ENCODE measurements around the gene KLK13. TPM values are rescaled to one million over a fixed set of nuclear protein-coding genes. Genes with fewer than 3 reads are reported as not detected.

The KLK13 gene
- total RNA-seq, 1 experiment from 2014 or later, result not detected

GRCh38 chr19:51020988-51021651 is 43.8 kb downstream of the KLK13 start:
- peak; percentile 97 for DNase-seq (ENCODE audit: low spot score)

GRCh38 chr19:51019544-51019925 is 45.4 kb downstream of the KLK13 start, which contains the start of gene KLK10:
Gene KLK10 (minus strand): TSS chr19:51019709. CDS start chr19:51019130, 579 bp downstream.
- no peak for DNase-seq (ENCODE audit: low spot score)

- peak; percentile 82 for DNase-seq (ENCODE audit: low spot score)
Observed at GRCh38 chr19:51018745-51019543, 45.9 kb downstream of the KLK13 start.

DNA sequence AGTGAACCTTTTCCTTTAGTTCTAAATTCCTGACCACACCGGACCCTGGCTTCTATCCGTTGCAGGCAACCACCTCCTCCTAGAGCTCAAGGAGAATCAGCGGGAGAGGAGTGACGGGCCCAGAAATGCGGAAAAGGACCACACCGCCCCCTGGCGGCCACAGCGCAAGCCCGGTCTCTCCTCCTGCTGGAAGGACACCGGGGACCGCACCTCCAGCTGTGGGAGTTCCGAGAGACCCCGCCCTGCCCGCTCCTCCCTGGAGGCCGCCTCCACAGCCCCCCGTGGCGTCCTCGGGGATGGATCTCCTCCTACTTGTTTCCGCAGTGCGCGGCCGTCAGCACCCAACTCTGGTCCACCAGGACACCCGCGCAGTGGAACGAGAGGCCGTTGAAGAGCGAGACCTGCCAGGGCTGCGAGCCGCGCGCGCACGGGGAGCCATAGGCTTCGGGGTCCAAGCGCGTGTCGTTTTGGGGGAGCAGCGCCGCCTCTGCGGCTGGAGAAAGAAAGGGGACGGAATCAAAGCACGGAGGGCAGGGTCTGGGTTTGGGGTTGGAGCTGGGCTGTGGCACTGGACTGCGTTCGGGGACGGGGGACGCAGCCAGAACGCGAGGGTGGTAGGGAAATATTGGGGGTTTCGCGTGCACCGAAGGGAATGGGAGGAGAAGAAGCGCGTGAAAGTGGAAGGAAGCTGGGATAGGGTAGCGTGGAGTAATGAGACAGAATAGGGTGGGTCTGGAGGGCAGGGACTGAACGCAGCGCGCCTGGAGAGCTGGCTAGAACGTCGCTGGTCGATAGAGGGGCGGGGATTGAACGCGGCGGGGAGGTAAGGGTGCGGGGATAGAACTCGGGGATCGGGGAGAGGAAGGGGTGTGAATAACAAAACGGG is 47.9 kb downstream of the KLK13 start:
- DNase-seq (ENCODE audit: low spot score), result peak; percentile 88

- DNase-seq (ENCODE audit: low spot score), result no peak
Observed at GRCh38 chr19:51015691-51016267, 49.1 kb downstream of the KLK13 start.

GRCh38 chr19:51014242-51014641 is 50.6 kb downstream of the KLK13 start:
- DNase-seq (ENCODE audit: low spot score), result no peak

- no peak for DNase-seq (ENCODE audit: low spot score)
Observed at GRCh38 chr19:51012661-51013190, 52.2 kb downstream of the KLK13 start.

DNA sequence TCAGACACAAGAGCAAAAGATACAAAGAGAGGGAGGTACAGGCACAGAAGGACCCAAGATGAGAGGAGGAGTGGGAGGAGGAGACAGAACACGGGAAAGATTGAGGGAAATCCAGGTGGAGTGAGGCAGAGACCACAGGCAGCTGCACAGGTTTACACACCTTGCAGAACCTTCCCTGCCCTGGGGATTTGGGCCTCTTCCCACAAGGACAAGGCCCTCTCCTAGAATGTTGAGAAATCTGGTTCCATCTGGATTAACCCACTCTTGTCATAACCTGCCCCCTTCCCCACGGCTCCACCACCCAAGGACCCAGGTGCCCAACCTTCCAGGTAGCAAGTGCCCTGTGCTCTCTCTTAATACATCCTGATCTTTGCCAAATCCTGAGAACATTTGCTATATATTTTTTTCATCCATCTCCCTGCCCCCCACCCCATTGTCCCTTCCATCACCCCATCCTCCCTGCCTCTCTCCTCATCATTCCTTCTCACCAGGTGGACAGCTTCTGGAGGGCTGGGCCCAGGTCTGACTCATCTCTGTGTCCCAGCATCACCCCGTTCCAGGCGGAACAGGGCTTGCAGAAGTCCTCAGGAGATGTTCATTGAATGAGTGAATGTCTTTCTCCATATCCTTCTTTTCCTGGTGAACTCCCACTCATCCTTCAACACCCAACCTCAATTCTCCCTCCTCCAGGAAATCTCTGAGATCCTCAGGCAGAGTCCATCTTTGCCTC is 54.7 kb downstream of the KLK13 start:
- DNase-seq (ENCODE audit: low spot score), result peak; percentile 35

- DNase-seq (ENCODE audit: low spot score), result no peak
Observed at GRCh38 chr19:51009061-51009891, 55.6 kb downstream of the KLK13 start.

- no peak for DNase-seq (ENCODE audit: low spot score)
Observed at GRCh38 chr19:51007488-51007887, 57.4 kb downstream of the KLK13 start.

GRCh38 chr19:51006406-51006805 is 58.5 kb downstream of the KLK13 start:
- DNase-seq (ENCODE audit: low spot score), result no peak

Other genes starting within 250 kb of the KLK13 start
- gene KLK1, start 241.3 kb downstream of the KLK13 start, total RNA-seq (2014; rRNA removed; shearing (Covaris generic)), result 3.4 and 4.6 TPM in 2 replicates
- not detected in 2 replicates for gene KLK15, start 231.5 kb downstream of the KLK13 start, total RNA-seq (2014; rRNA removed; shearing (Covaris generic))
- not detected in 2 replicates for gene KLK3, start 210.2 kb downstream of the KLK13 start, total RNA-seq (2014; rRNA removed; shearing (Covaris generic))
- not detected in 2 replicates for gene KLK2, start 191.7 kb downstream of the KLK13 start, total RNA-seq (2014; rRNA removed; shearing (Covaris generic))
- gene KLK4, start 153.7 kb downstream of the KLK13 start, total RNA-seq (2014; rRNA removed; shearing (Covaris generic)), result 0.38 TPM in 1 of 2 replicates, not detected in the other
- gene KLK5, start 112.1 kb downstream of the KLK13 start, total RNA-seq (2014; rRNA removed; shearing (Covaris generic)), result 0.08 and 0.13 TPM in 2 replicates
- gene KLK6, start 95.5 kb downstream of the KLK13 start, total RNA-seq (2014; rRNA removed; shearing (Covaris generic)), result 352 and 367 TPM in 2 replicates
- gene KLK7, start 81.2 kb downstream of the KLK13 start, total RNA-seq (2014; rRNA removed; shearing (Covaris generic)), result 0.13 and 0.31 TPM in 2 replicates
- gene KLK8, start 63.5 kb downstream of the KLK13 start, total RNA-seq (2014; rRNA removed; shearing (Covaris generic)), result 4.2 and 8.7 TPM in 2 replicates
- gene KLK10, start 45.4 kb downstream of the KLK13 start, total RNA-seq (2014; rRNA removed; shearing (Covaris generic)), result 154 and 171 TPM in 2 replicates
- 128 and 138 TPM in 2 replicates for gene KLK11, start 38.5 kb downstream of the KLK13 start, total RNA-seq (2014; rRNA removed; shearing (Covaris generic))
- gene KLK12, start 30.1 kb downstream of the KLK13 start, total RNA-seq (2014; rRNA removed; shearing (Covaris generic)), result 7.3 and 9.1 TPM in 2 replicates
- not detected in 2 replicates for gene KLK14, start 17.8 kb upstream of the KLK13 start, total RNA-seq (2014; rRNA removed; shearing (Covaris generic))
- 44.5 and 46.9 TPM in 2 replicates for gene CTU1, start 43.3 kb upstream of the KLK13 start, total RNA-seq (2014; rRNA removed; shearing (Covaris generic))
- not detected in 2 replicates for gene SIGLEC9, start 59.8 kb upstream of the KLK13 start, total RNA-seq (2014; rRNA removed; shearing (Covaris generic))
- not detected in 2 replicates for gene SIGLEC7, start 77.2 kb upstream of the KLK13 start, total RNA-seq (2014; rRNA removed; shearing (Covaris generic))
- not detected in 2 replicates for gene CD33, start 160.0 kb upstream of the KLK13 start, total RNA-seq (2014; rRNA removed; shearing (Covaris generic))
- not detected in 2 replicates for gene SIGLECL1, start 186.0 kb upstream of the KLK13 start, total RNA-seq (2014; rRNA removed; shearing (Covaris generic))
- not detected in 2 replicates for gene IGLON5, start 246.6 kb upstream of the KLK13 start, total RNA-seq (2014; rRNA removed; shearing (Covaris generic))